ENCODE data around the gene SNAP91. TPM values are rescaled to one million over a fixed set of nuclear protein-coding genes. Genes with fewer than 3 reads are reported as not detected.
"Not testable (repeated sequence)": the region's sequence is repeated elsewhere in the genome, so short reads cannot be mapped to it uniquely, and the experiment has no call there.

SNAP91 gene
- total RNA-seq, result 1.7 and 2.1 TPM in 2 replicates
- long read RNA-seq, result 0 reads

DNA sequence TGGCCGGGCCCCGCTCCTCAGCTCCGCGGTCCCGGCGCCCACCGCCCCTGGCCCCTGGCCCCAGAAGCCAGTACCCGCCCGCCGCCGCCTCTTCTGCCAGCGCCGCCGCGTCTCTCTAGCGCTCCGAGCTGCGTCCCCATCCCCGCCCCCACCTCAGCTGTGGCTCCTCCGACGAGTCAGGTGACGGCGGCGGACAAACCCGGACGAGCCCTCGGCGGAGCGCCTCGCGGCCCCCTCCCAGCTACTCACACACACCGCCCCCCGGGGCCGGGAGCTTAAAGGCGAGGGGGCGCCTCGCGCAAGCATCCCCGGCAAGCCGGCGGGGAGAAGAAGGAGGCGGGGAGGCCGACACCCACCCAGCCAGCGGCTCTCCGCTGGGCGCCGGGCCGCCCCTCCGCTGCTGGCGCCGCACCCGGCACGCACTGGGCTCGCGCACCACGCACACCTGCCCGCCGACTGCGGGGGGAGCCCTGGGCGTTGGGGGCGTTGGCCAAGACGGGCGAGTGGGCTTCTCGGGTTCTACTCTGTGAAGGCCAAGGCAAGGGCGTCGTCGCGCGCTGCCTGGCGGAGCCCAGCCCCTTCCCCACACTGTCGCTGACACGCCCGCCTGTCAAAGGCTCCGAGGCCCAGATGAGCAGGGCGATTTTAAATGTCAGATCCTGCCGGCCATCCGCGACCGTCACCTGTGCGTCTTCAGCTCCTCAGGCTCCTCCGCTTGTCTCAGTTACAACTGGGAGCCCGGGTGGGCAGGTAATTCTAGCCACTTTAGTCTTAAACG lies at the start of gene SNAP91:
Gene SNAP91 (minus strand): TSS at position 132 of the 778 bp plus-strand sequence. CDS start 1,174 bp downstream, outside the sequence.
- Mint-ChIP-seq H3K27ac (peak within 1 kb of the TSS; percentile 49), H3K4me3 (ENCODE audit: low read depth) (peak within 1 kb of the TSS; percentile 84), H3K4me1 (ENCODE audit: low read depth) (peaks cover 5% of the 10 kb centered on the region), H3K27me3 (peaks cover 60% of the 10 kb centered on the region), H3K36me3 (ENCODE audit: insufficient read depth) (no peaks in the 10 kb centered on the region), H3K9me3 (ENCODE audit: low read depth) (peaks cover 5% of the 10 kb centered on the region)
- TF ChIP-seq, protein P1, sequence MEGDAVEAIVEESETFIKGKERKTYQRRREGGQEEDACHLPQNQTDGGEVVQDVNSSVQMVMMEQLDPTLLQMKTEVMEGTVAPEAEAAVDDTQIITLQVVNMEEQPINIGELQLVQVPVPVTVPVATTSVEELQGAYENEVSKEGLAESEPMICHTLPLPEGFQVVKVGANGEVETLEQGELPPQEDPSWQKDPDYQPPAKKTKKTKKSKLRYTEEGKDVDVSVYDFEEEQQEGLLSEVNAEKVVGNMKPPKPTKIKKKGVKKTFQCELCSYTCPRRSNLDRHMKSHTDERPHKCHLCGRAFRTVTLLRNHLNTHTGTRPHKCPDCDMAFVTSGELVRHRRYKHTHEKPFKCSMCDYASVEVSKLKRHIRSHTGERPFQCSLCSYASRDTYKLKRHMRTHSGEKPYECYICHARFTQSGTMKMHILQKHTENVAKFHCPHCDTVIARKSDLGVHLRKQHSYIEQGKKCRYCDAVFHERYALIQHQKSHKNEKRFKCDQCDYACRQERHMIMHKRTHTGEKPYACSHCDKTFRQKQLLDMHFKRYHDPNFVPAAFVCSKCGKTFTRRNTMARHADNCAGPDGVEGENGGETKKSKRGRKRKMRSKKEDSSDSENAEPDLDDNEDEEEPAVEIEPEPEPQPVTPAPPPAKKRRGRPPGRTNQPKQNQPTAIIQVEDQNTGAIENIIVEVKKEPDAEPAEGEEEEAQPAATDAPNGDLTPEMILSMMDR (IDR thresholded peaks at IDR 0.05; ENCODE audit: unreplicated experiment), result no peak
- DNase-seq (ENCODE audit: low spot score, unreplicated experiment), result peak; percentile 53

DNA sequence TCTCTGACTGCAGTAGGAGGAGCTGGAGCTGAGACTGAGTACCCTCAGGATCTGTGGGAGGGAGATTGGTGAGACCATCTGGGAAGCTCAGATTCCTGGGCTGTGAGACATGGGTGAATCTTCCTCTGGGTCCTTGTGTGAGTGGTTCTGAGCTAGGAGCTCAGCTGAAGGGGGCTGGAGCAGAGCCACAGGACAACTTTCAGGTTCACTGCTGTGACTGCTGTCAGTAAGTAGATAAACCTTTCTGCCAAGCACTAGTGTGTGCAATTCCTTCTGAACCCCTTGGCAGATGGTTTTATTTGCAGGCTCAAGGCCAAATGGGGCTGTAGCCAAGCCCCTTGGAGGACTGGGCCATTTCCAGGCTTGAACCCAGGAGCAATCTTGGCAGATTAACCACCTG lies 49.6 kb upstream of the SNAP91 start:
- no peaks in the 10 kb centered on the region for H3K36me3 Mint-ChIP-seq (ENCODE audit: insufficient read depth)
- TF ChIP-seq, protein P1 (IDR thresholded peaks at IDR 0.05; ENCODE audit: unreplicated experiment), result no peak
- DNase-seq (ENCODE audit: low spot score, unreplicated experiment), result no peak
- peaks cover 25% of the 10 kb centered on the region for H3K9me3 Mint-ChIP-seq (ENCODE audit: low read depth)
- no peak overlapping the region for H3K4me3 Mint-ChIP-seq (ENCODE audit: low read depth)
- no peak overlapping the region for H3K27ac Mint-ChIP-seq
- H3K4me1 Mint-ChIP-seq (ENCODE audit: low read depth), result no peaks in the 10 kb centered on the region
- H3K27me3 Mint-ChIP-seq, result no peaks in the 10 kb centered on the region

GRCh38 chr6:83757021-83757420 lies 48.1 kb upstream of the SNAP91 start:
- Mint-ChIP-seq H3K27ac (no peak overlapping the region), H3K4me1 (ENCODE audit: low read depth) (no peaks in the 10 kb centered on the region), H3K36me3 (ENCODE audit: insufficient read depth) (no peaks in the 10 kb centered on the region), H3K4me3 (ENCODE audit: low read depth) (no peak overlapping the region), H3K9me3 (ENCODE audit: low read depth) (peaks cover 30% of the 10 kb centered on the region), H3K27me3 (no peaks in the 10 kb centered on the region)
- no peak for DNase-seq (ENCODE audit: low spot score, unreplicated experiment)
- TF ChIP-seq, protein P1 (IDR thresholded peaks at IDR 0.05; ENCODE audit: unreplicated experiment), result no peak

GRCh38 chr6:83756565-83756964 lies 47.7 kb upstream of the SNAP91 start:
- no peak for DNase-seq (ENCODE audit: low spot score, unreplicated experiment)
- Mint-ChIP-seq H3K36me3 (ENCODE audit: insufficient read depth) (no peaks in the 10 kb centered on the region), H3K9me3 (ENCODE audit: low read depth) (peaks cover 30% of the 10 kb centered on the region), H3K27me3 (no peaks in the 10 kb centered on the region), H3K4me1 (ENCODE audit: low read depth) (no peaks in the 10 kb centered on the region), H3K4me3 (ENCODE audit: low read depth) (no peak overlapping the region), H3K27ac (no peak overlapping the region)
- TF ChIP-seq, protein P1 (IDR thresholded peaks at IDR 0.05; ENCODE audit: unreplicated experiment), result no peak

- H3K27ac Mint-ChIP-seq; H3K4me1 Mint-ChIP-seq (ENCODE audit: low read depth); H3K4me3 Mint-ChIP-seq (ENCODE audit: low read depth); H3K36me3 Mint-ChIP-seq (ENCODE audit: insufficient read depth); DNase-seq (ENCODE audit: low spot score, unreplicated experiment); H3K27me3 Mint-ChIP-seq: not testable (repeated sequence)
- peaks cover 30% of the 10 kb centered on the region for H3K9me3 Mint-ChIP-seq (ENCODE audit: low read depth)
Measured at GRCh38 chr6:83752375-83752774, 43.5 kb upstream of the SNAP91 start.

GRCh38 chr6:83741089-83741488 lies 32.2 kb upstream of the SNAP91 start:
- TF ChIP-seq, protein P1 (IDR thresholded peaks at IDR 0.05; ENCODE audit: unreplicated experiment), result no peak
- H3K9me3 Mint-ChIP-seq (ENCODE audit: low read depth), result no peaks in the 10 kb centered on the region
- DNase-seq (ENCODE audit: low spot score, unreplicated experiment), result no peak
- no peak overlapping the region for H3K4me3 Mint-ChIP-seq (ENCODE audit: low read depth)
- H3K36me3 Mint-ChIP-seq (ENCODE audit: insufficient read depth), result no peaks in the 10 kb centered on the region
- no peak overlapping the region for H3K27ac Mint-ChIP-seq
- no peaks in the 10 kb centered on the region for H3K4me1 Mint-ChIP-seq (ENCODE audit: low read depth)
- no peaks in the 10 kb centered on the region for H3K27me3 Mint-ChIP-seq
